GM21447 (cell line): Measurements from ENCODE around the gene RCAN2.
"Not testable (repeated sequence)": the region's sequence is repeated elsewhere in the genome, so short reads cannot be mapped to it uniquely, and the experiment has no call there.

ENCODE experiments used
- ATAC-seq: cut with Tn5 transposase; IDR thresholded peaks from one replicate; pipeline ENCODE4 v1.9.1; 2021; ENCODE audit not compliant: unreplicated experiment

Gene RCAN2

GRCh38 chr6:46340246-46340645, 151.0 kb downstream of the RCAN2 start:
- ATAC-seq, result no peak

- ATAC-seq, result peak; percentile 76
Measured at GRCh38 chr6:46338131-46338530, 153.1 kb downstream of the RCAN2 start.

- ATAC-seq, result no peak
Measured at GRCh38 chr6:46334442-46334841, 156.8 kb downstream of the RCAN2 start.

- ATAC-seq, result no peak
Measured at GRCh38 chr6:46333481-46333880, 157.8 kb downstream of the RCAN2 start.

- ATAC-seq, result not testable (repeated sequence)
Measured at GRCh38 chr6:46332448-46332847, 158.8 kb downstream of the RCAN2 start.

- no peak for ATAC-seq
Measured at GRCh38 chr6:46331461-46331860, 159.8 kb downstream of the RCAN2 start.

- no peak for ATAC-seq
Measured at GRCh38 chr6:46329568-46329967, 161.7 kb downstream of the RCAN2 start.

GRCh38 chr6:46327779-46328178, 163.5 kb downstream of the RCAN2 start:
- no peak for ATAC-seq

- ATAC-seq, result no peak
Measured at GRCh38 chr6:46325561-46326530, 165.4 kb downstream of the RCAN2 start.

- no peak for ATAC-seq
Measured at GRCh38 chr6:46324706-46325105, 166.5 kb downstream of the RCAN2 start.

- no peak for ATAC-seq
Measured at GRCh38 chr6:46323966-46324622, 167.2 kb downstream of the RCAN2 start.

GRCh38 chr6:46323312-46323965, 167.8 kb downstream of the RCAN2 start:
- ATAC-seq, result no peak

- no peak for ATAC-seq
Measured at GRCh38 chr6:46320505-46320904, 170.7 kb downstream of the RCAN2 start.

GRCh38 chr6:46315589-46315988, 175.7 kb downstream of the RCAN2 start:
- no peak for ATAC-seq

- ATAC-seq, result no peak
Measured at GRCh38 chr6:46312654-46313053, 178.6 kb downstream of the RCAN2 start.

GRCh38 chr6:46310196-46310595, 181.1 kb downstream of the RCAN2 start:
- ATAC-seq, result no peak

GRCh38 chr6:46306431-46306830, 184.8 kb downstream of the RCAN2 start:
- ATAC-seq, result no peak

- ATAC-seq, result no peak
Measured at GRCh38 chr6:46305833-46306232, 185.4 kb downstream of the RCAN2 start.

GRCh38 chr6:46305236-46305635, 186.0 kb downstream of the RCAN2 start:
- no peak for ATAC-seq

- ATAC-seq, result no peak
Measured at GRCh38 chr6:46302816-46303215, 188.4 kb downstream of the RCAN2 start.

GRCh38 chr6:46302176-46302575, 189.1 kb downstream of the RCAN2 start:
- no peak for ATAC-seq

- no peak for ATAC-seq
Measured at GRCh38 chr6:46299253-46299652, 192.0 kb downstream of the RCAN2 start.
